NCI-H446 treated with DMSO at 0.1 percent for 48 hours (cell line): Measurements from ENCODE around the gene HMCN2.
"Not testable (repeated sequence)": the region's sequence is repeated elsewhere in the genome, so short reads cannot be mapped to it uniquely, and the experiment has no call there.

Source experiments
- DNase-seq: peaks from one replicate; lab custom pipeline; 2025; lab: John Stamatoyannopoulos, UW

HMCN2 gene

DNA sequence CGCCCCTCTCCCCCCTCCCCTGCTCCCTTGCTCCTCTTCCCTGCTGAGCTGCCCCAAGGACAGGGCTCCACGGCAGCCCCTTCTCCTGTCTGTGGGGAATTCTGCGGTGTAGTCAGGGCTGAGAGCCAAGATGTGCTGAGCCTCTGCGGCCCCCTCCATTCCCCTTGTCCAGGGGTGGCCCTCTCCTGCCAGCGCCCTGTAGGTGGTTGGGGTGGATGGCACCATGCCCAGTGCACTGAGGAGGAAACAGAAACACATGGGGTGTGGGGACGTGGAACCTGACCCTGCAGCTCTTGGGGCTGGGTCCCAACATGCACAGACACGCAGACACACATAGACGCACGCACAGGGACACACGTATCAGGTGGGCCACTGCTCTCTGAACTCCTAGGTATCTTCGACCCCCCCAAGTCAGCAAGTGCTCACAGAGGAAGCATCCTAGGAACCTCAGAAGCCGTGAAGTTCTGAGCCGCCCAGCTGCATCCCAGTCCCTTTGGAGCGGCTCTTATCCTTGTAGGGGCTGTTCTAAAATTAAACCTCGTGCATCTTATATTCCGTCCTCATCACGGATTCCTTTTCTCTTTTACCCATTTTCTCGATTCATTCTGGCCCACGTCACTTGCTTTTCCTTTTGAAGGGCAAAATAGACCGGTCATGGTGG is 64.8 kb downstream of the HMCN2 start:
- DNase-seq = no peak

- no peak for DNase-seq
Measured at GRCh38 chr9:130331061-130331460, 65.5 kb downstream of the HMCN2 start.

- DNase-seq = no peak
Measured at GRCh38 chr9:130331573-130331972, 66.0 kb downstream of the HMCN2 start.

DNA sequence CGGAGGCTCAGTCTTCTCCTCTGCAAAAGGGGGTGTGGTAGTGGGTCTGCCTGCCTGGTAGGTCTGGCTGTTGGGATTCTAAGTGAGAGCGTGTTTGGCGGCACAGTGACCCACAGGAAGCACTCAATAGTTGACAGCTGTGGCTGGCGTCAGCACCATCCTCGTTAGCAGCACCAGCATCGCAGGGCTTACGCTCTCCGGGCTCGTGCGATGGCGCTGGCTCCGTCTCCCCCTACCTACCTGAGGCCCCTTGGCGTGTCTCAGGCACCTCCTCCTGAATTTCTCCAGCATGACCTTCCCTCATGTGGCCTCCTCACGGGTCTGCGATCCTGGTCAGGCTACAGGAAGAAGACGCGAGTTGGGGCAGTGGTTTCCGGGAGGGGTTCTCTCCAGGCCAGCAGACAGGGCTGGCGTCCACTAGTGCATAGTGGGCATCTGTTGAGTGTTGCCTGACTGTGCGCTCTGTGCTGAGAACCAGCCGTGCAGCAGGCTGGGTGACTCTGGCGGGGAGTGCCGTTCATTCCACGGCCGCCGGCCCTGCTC is 66.9 kb downstream of the HMCN2 start:
- no peak for DNase-seq

GRCh38 chr9:130333041-130333711 is 67.6 kb downstream of the HMCN2 start:
- DNase-seq = no peak

GRCh38 chr9:130333712-130334062 is 68.1 kb downstream of the HMCN2 start:
- DNase-seq = no peak

GRCh38 chr9:130334915-130335314 is 69.4 kb downstream of the HMCN2 start:
- DNase-seq = no peak

- DNase-seq = no peak
Measured at GRCh38 chr9:130336027-130336610, 70.6 kb downstream of the HMCN2 start.

DNA sequence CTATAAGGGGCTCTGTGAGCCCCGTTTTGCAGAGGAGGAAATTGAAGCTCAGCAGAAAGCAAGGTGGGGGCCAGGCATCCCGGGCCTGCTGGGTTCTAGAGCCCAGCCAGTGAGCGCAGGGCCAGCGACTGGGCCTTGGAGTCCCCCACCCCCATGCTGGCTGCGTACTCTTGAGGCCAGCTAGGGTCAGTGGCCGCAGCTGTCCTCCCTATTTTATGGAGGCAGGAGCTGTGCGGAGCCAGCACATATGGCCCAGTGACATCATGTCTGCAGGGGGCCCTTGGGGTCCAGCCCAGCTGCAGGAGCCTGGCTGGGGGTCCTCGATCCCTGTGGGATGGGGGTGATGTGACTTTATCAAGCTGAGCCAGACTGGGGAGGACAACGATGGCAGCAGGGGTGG is 71.3 kb downstream of the HMCN2 start:
- no peak for DNase-seq

DNA sequence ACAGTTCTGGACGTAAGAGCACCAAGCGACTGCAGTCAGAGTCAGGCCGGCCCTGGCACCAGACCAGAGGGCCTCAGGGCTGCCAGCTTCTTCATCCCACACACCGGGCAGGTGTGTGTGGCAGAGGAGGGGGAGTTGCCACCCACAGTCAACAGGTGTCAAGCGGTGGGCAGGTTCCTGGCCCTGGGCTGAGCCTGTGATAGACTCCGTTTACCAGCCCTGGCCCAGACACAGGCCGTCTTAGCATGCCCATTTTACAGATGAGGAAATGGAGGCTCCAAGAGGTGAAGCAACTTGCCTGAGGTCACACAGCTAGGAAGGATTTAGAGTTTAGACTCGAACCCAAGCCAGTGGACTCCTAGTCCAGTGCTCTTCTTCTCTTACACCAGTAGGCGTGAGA is 71.8 kb downstream of the HMCN2 start:
- DNase-seq = no peak

DNA sequence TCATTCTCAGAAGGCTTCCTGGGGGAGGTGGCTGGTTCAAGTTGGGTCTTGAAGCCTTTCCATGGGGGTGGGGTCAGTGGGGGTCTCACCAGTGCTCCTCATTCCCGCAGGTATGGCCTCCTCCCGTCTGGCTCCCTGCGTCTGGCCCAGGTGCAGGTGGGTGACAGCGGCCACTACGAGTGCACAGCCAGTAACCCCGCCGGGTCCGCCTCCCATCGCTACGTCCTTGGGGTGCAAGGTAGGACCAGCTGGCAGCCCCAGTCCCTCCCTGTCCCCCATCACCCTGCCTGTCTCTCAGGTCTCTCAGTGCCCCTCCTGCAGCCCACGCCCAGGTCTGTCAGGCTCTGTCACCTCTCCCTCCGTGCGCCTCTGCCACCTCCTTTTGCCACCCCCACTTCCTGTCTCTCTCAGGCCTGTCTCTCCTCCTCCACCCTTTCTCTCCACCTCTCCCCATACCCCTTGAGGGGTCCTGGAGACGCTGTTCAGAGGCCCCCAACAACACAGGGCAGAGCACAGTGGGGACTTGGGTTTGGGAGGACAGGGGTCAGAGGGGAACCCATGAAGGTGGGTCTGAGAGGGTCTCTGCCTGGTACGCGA is 72.3 kb downstream of the HMCN2 start:
- no peak for DNase-seq

GRCh38 chr9:130338891-130339290 is 73.3 kb downstream of the HMCN2 start:
- DNase-seq = not testable (repeated sequence)

GRCh38 chr9:130339306-130339705 is 73.7 kb downstream of the HMCN2 start:
- DNase-seq = no peak

DNA sequence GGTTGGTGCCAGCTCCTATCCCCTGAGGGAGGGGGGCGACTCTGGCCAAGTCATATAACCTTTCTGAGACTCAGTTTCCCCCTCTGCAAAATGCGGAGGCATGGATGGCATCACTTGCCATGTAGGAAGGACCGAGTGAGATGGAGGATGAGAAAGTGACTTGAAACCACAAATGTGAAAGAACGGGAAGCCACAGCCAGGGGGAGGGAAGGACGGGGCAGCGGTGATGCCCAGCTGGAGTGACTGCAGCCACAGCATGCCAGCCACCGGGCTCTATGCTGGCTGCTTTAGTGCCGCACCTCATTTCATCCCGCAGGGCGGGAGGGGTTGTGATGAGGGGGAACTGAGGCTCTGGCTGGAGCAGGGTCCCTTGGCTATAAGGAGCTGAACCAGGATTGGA is 74.5 kb downstream of the HMCN2 start:
- DNase-seq = no peak

GRCh38 chr9:130340557-130340956 is 75.0 kb downstream of the HMCN2 start:
- not testable (repeated sequence) for DNase-seq

DNA sequence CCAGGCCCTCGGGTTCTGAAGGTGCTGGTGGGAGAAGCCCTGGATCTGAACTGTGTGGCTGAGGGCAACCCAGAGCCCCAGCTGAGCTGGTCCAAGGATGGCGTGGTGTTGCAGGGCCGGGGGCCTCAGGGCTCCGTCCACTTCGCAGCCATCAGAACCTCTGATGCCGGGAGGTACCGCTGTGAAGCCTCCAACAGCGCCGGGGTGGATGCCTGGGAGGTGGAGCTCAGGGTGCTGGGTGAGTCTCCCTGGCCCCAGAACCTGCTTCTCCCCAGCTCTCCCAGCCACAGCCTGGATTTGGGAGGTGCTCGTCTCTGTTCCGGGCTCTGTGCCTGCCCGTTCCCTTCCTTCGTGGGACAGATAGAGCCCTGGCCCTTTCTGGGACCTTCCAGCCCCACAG is 75.6 kb downstream of the HMCN2 start:
- DNase-seq = no peak

DNA sequence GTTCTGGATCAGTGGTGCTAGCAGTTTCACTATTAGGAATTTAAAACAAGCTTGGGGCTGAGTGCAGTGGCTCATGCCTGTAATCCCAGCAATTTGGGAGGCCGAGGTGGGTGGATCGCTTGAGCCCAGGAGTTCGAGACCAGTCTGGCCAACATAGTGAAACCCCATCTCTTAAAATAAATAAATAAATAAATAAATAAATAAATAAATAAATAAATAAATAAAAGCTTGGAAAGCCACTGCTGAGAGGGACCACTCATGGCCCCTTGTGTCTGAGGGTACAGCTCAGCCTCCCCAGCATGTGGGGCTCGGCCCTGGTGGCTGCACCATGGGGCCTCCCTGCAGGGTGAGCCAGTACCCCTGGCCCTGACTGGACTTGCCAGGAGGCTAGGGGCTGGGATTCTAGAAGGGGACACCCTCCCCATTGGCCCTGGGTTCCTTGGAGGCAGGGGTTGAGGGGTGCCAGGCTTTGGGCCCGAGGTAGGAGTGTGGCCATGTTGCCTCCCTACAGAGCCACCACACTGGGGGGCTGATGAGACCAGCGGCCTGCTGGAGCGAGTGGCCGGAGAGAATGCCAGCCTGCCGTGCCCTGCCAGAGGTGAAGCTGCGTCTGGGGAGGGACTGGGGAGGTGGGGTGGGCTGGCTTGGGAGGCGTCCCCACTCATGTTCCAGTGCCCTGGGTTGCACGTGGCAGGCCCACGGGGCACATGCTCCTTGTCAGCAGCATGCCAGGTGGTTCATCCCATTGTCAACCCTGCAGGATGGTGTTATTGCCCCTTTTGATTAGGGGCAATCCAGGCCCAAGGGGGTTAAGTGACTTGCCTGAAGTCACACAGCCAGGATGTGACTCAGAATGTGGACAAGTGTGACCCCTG is 76.5 kb downstream of the HMCN2 start:
- no peak for DNase-seq

DNA sequence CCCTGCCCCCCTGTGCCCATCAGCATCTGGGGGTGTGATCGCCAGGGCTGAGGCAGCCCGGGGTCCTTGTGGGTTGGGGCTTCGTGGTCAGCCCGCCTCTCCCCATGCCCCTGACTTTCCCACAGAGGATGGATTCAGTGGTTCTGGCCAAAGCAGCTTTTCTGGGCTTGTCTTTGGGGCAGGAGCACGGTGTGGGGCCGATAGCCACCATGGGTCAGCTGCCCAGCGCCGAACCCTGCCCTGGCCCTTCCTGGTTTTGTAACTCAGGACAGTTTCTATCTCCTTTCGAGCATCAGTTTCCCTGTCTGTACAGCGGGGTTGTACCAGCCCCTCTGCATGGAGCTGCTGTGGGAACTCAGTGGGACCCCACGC is 77.1 kb downstream of the HMCN2 start:
- no peak for DNase-seq

GRCh38 chr9:130343445-130343918 is 77.9 kb downstream of the HMCN2 start:
- no peak for DNase-seq

- DNase-seq = no peak
Measured at GRCh38 chr9:130344366-130344765, 78.8 kb downstream of the HMCN2 start.

GRCh38 chr9:130345009-130345896 is 79.7 kb downstream of the HMCN2 start:
- no peak for DNase-seq
